ENCODE data around the gene POLR2C. TPM values are rescaled to one million over a fixed set of nuclear protein-coding genes. Genes with fewer than 3 reads are reported as not detected.

Gene POLR2C
- total and polyA plus RNA-seq, 2 of the 13 experiments (the other 11 are each of a cell fraction or from before 2014, with no cell fraction given), result 104 to 216 TPM

- no peak for TF ChIP-seq ZHX1 (CRISPR knock-in tag; IDR thresholded peaks at IDR 0.05; ENCODE audit: low read depth)
- 0 out of 2 replicates have a peak, but pooled peaks have one; percentile 10 for TF ChIP-seq BCL6 (CRISPR knock-in tag; IDR thresholded peaks at IDR 0.05)
- peak; percentile 43; the same call in 1 of the 2 replicates for TF ChIP-seq ZMYM3 (CRISPR knock-in tag; IDR thresholded peaks at IDR 0.05)
- TF ChIP-seq RXRA (CRISPR knock-in tag; IDR thresholded peaks at IDR 0.05), result 0 out of 2 replicates have a peak, but pooled peaks have one; percentile 9
- TF ChIP-seq MEF2D (CRISPR knock-in tag; IDR thresholded peaks at IDR 0.05), result 0 out of 2 replicates have a peak, but pooled peaks have one; percentile 39
- TF ChIP-seq ZNF414 (CRISPR knock-in tag; IDR thresholded peaks at IDR 0.05), result 0 out of 2 replicates have a peak, but pooled peaks have one; percentile 53
- no peak for TF ChIP-seq ELK4 (CRISPR knock-in tag; IDR thresholded peaks at IDR 0.05; ENCODE audit: borderline replicate concordance)
- TF ChIP-seq SRSF4 (IDR thresholded peaks at IDR 0.05; ENCODE audit: low read depth, low read length, poor library complexity, severe bottlenecking), result no peak
- no peak for TF ChIP-seq ZKSCAN8 (CRISPR knock-in tag; IDR thresholded peaks at IDR 0.05; ENCODE audit: borderline replicate concordance)
- TF ChIP-seq PCBP1 (IDR thresholded peaks at IDR 0.05; ENCODE audit: borderline replicate concordance, low read depth, low read length), result 0 out of 2 replicates have a peak, but pooled peaks have one; percentile 29
- TF ChIP-seq ZNF768 (CRISPR knock-in tag; IDR thresholded peaks at IDR 0.05), result peak; percentile 97
- TF ChIP-seq BORCS8-MEF2B (CRISPR knock-in tag; IDR thresholded peaks at IDR 0.05), result peak; percentile 48; the same call in 1 of the 2 replicates
- 0 out of 2 replicates have a peak, but pooled peaks have one; percentile 15 for TF ChIP-seq PAXIP1 (CRISPR knock-in tag; conservative IDR thresholded peaks at IDR 0.05)
- TF ChIP-seq ARHGAP35 (CRISPR knock-in tag; IDR thresholded peaks at IDR 0.05; ENCODE audit: borderline replicate concordance), result no peak
- TF ChIP-seq RXRB (CRISPR knock-in tag; IDR thresholded peaks at IDR 0.05; ENCODE audit: borderline replicate concordance), result 0 out of 2 replicates have a peak, but pooled peaks have one; percentile 26
- peak; percentile 54; the same call in 1 of the 2 replicates for TF ChIP-seq ZFP91 (CRISPR knock-in tag; IDR thresholded peaks at IDR 0.05; ENCODE audit: borderline replicate concordance)
These were observed 22.8 kb downstream of the POLR2C start (continued) for GRCh38 chr16:57485091-57485915.
